GM13976 (cell line): Measurements from ENCODE around the gene DUSP2.

ENCODE experiments used
- DNase-seq: peaks from one replicate; pipeline ENCODE4 v3.0.0; 2012; ENCODE audit warnings: low spot score
- in situ Hi-C: fragments of 300-500 bp; cut with MboI; formaldehyde crosslinking; loops from one replicate; pipeline ENCODE4 v1.12.0; 2022; ENCODE audit warnings: low sequenced_read_pairs, mixed read lengths, inconsistent platforms; ENCODE audit not compliant: unreplicated experiment
- TF ChIP-seq, protein P1 (sequence below): IDR thresholded peaks from 2 replicates; pipeline ENCODE4 v1.5.1; 2012; ENCODE audit warnings: borderline replicate concordance, mild to moderate bottlenecking; ENCODE audit not compliant: insufficient read depth; ENCODE audit errors: extremely low read depth, missing control alignments, control extremely low read depth

Gene DUSP2

GRCh38 chr2:96174251-96175144 lies 29.3 kb upstream of the DUSP2 start:
- peak; percentile 80 for DNase-seq
- TF ChIP-seq, protein P1, sequence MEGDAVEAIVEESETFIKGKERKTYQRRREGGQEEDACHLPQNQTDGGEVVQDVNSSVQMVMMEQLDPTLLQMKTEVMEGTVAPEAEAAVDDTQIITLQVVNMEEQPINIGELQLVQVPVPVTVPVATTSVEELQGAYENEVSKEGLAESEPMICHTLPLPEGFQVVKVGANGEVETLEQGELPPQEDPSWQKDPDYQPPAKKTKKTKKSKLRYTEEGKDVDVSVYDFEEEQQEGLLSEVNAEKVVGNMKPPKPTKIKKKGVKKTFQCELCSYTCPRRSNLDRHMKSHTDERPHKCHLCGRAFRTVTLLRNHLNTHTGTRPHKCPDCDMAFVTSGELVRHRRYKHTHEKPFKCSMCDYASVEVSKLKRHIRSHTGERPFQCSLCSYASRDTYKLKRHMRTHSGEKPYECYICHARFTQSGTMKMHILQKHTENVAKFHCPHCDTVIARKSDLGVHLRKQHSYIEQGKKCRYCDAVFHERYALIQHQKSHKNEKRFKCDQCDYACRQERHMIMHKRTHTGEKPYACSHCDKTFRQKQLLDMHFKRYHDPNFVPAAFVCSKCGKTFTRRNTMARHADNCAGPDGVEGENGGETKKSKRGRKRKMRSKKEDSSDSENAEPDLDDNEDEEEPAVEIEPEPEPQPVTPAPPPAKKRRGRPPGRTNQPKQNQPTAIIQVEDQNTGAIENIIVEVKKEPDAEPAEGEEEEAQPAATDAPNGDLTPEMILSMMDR: peak; percentile 79
- in situ Hi-C loops: loop anchor here (5.0 kb wide), 1 partner anchor 37 kb away; the partner anchor contains the start of gene ASTL

DNA sequence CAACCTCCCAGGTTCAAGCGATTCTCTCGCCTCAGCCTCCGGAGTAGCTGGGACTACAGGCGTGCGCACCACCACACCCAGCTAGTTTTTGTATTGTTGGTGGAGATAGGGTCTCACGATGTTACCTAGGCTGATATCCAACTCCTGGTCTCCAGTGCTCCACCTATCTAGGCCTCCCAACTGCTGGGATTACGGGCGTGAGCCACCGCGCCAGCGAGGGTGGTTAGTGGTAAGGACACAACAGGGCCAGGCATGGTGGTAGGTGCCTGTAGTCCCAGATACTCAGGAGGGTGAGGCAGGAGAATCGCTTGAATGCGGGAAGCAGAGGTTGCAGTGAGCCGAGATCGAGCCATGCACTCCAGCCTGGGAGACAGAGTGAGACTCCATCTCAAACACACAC lies 26.6 kb upstream of the DUSP2 start:
- DNase-seq: no peak
- in situ Hi-C loops: loop anchor here (5.0 kb wide), 1 partner anchor 35 kb away; the partner anchor contains the start of gene ASTL
- TF ChIP-seq, protein P1: no peak

GRCh38 chr2:96170626-96171025 lies 25.4 kb upstream of the DUSP2 start:
- DNase-seq: no peak
- in situ Hi-C loops: loop anchor here (5.0 kb wide), 1 partner anchor 33 kb away; the partner anchor contains the start of gene ASTL
- TF ChIP-seq, protein P1: no peak

DNA sequence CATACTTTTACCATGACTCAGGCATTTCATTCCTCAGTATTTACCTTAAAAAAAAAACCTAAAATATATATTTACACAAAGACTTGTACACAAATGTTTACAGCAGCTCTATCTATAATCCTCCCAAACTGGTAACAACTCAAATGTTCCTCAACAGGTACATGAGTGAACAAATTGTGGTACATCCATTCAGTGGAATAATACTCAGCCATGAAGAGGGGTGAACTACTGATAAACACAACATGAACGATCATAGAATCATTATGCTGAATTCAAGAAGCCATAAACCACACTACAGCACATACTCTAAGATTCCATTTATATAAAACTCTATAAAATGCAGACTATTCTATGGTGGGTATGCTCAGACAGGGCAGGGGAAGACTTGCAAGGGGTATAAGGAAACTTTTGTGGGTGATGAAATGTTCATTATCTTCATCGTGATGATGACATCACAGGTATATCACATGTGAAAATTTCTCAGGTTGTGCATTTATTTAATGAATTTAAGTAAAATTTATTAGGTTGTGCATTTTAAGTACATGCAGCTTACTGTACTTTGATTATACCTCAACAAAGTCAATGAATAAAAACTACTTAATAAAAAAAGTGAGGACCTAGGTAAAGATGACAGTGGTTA lies 24.7 kb upstream of the DUSP2 start:
- DNase-seq: no peak
- in situ Hi-C loops: loop anchor here (5.0 kb wide), 1 partner anchor 33 kb away; the partner anchor contains the start of gene ASTL
- TF ChIP-seq, protein P1: no peak

GRCh38 chr2:96167407-96168013 lies 22.3 kb upstream of the DUSP2 start:
- in situ Hi-C loops: no loop called here
- no peak for DNase-seq
- TF ChIP-seq, protein P1: no peak

DNA sequence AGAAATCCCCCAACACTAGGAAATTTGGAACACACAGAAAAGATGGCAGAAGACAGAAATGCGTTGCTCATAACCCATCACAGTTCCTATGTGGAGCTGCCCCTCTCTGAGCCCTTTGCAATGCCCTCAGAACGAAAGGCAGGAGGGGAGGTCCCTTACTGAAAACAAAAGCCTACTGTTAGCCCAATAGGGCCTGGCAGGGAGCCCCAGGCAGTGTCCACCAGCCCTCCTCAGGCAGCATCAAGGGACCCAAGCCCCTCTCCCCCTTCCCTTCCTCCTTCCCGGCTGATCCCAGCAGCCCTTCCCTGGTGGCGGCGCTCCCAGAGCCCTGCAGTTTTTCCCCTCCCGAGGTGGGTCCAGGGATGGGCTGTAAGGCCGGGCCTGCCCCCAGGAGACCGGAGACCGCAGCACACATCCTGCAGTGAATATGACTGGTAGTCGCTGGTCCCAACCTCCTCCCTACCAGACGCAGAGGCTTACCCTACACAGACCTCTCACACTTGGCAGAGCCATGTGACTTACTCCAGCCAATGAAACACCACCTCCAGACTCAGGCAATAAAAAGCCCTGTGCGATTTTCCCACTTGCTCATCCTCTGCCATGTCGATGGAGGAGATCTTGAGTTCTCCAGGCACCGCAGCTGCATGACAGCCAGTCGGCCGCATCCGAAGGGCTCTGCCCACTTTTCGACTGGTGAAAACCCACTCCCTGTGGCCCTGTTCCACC lies 19.4 kb upstream of the DUSP2 start:
- TF ChIP-seq, protein P1: peak; percentile 22
- peak; percentile 86 for DNase-seq
- in situ Hi-C loops: no loop called here
